Body of pancreas (tissue), 4 donors: ENCODE results near the gene SEC22C. TPM values are rescaled to one million over a fixed set of nuclear protein-coding genes. Genes with fewer than 3 reads are reported as not detected.
"Not testable (repeated sequence)": the region's sequence is repeated elsewhere in the genome, so short reads cannot be mapped to it uniquely, and the experiment has no call there.

ENCODE experiments used
- ATAC-seq: fragments of 150-250 bp; one replicate; pipeline ENCODE4 v1.9.1; 2016
- DNase-seq, 4 donors: peaks; one replicate each; pipeline ENCODE4 v3.0.0-alpha.2; 2019
- H3K27ac ChIP-seq, 4 donors: fragments of 200-600 bp; sonication (generic); 1 replicate in 3 of 4; 2 replicates in 1 of 4; pipeline versions ENCODE4 v1.5.1 to v1.6.1; 2016 to 2019; ENCODE audit warnings: mild to moderate bottlenecking in 1 of 4, mixed read lengths in 1 of 4, moderate library complexity in 1 of 4
- H3K27me3 ChIP-seq, 2 donors: fragments of 200-600 bp; sonication (generic); one replicate each; pipeline ENCODE4 v1.6.0; 2016; ENCODE audit warnings: mild to moderate bottlenecking in 1 of 2
- H3K36me3 ChIP-seq, 2 donors: fragments of 200-600 bp; sonication (generic); replicated peaks in 1 of 2; 2 replicates each; pipeline ENCODE4 v1.5.1; 2016; ENCODE audit warnings: low read depth in 2 of 2; ENCODE audit not compliant: insufficient read depth in 1 of 2
- H3K4me1 ChIP-seq: fragments of 200-600 bp; sonication (generic); one replicate; pipeline ENCODE4 v1.6.0; 2016
- H3K4me3 ChIP-seq, 2 donors: fragments of 200-600 bp; sonication (generic); 1 replicate in 1 of 2; 2 replicates in 1 of 2; pipeline ENCODE4 v1.5.1; 2016 to 2019
- H3K9me3 ChIP-seq, 3 donors: fragments of 200-600 bp; sonication (generic); 1 replicate in 2 of 3; 2 replicates in 1 of 3; pipeline ENCODE4 v1.5.1; 2016
- POLR2A ChIP-seq, 3 donors: fragments of 450-650 bp; IDR thresholded peaks; one replicate each; pipeline ENCODE4 v1.6.1; 2016; ENCODE audit warnings: antibody characterized with exemption in 3 of 3, mild to moderate bottlenecking in 2 of 3
- WGBS, 2 donors: methylation state at CpG; one replicate each; pipeline ENCODE4 v1.1.5; 2017; 5-methylcytosine and 5-hydroxymethylcytosine counted together
- intact Hi-C: fragments of 100-400 bp; cut with DNase I; formaldehyde crosslinking; loops from one replicate; pipeline ENCODE4 v1.15.1; 2023
- total RNA-seq, 2 donors: library from RNA; depleted of rRNA; stranded (reverse); fragments of >200 nt; gene quantifications; one replicate each; pipeline ENCODE4 v1.1.0, GENCODE V29; 2016
- TF ChIP-seq, protein P1 (sequence below), 7 experiments: fragments of 450-650 bp in 4 of 7; fragments of 200-600 bp in 3 of 7; sonication (generic) in 3 of 7; IDR thresholded peaks; one replicate each; pipeline ENCODE4 v1.5.1; 2016 to 2019; ENCODE audit warnings: antibody characterized with exemption in 7 of 7

Gene SEC22C
- total RNA-seq, 2 donors from 2014 or later, result 23.1 to 30.9 TPM

DNA sequence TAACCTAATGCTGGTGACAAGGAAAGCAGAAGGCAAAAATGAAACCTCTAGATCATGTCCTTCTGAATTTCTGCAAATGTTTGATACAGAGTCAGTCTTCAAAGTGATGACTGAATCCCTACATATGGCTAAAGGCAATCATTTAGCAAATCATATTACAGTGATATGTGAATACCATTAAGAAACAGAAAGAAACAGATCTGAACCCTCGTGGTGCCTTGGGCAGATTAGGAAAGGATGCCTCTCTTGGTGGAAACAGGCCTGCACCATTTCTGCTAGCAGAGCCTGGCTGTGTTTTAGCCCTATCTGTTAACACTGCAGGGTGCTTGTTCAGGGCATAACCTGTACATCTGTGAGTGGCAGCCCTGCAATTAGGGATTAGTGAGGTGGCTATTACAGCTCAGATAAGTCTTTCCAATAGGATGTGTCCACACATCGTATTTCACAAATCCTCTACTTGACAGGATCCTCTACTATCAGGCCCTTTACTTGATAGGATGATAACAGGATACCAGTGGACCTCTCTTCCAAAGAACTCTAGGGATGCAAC is 12.1 kb downstream of the SEC22C start:
- Histone ChIP-seq H3K27me3 (no peaks in the 10 kb centered on the region), H3K36me3 (peaks cover 3 to 13% of the 10 kb centered on the region in 2 donors), H3K4me1 (no peaks in the 10 kb centered on the region), H3K9me3 (no peaks in the 10 kb centered on the region), H3K4me3 (no peak overlapping the region), H3K27ac (no peak overlapping the region)
- 58 to 78% methylated on average over 2 of the region's 2 CpGs for WGBS, 2 donors
- intact Hi-C loops, result no loop called here
- no peak for DNase-seq
- TF ChIP-seq POLR2A (IDR thresholded peaks at IDR 0.05), result no peak
- TF ChIP-seq, protein P1, sequence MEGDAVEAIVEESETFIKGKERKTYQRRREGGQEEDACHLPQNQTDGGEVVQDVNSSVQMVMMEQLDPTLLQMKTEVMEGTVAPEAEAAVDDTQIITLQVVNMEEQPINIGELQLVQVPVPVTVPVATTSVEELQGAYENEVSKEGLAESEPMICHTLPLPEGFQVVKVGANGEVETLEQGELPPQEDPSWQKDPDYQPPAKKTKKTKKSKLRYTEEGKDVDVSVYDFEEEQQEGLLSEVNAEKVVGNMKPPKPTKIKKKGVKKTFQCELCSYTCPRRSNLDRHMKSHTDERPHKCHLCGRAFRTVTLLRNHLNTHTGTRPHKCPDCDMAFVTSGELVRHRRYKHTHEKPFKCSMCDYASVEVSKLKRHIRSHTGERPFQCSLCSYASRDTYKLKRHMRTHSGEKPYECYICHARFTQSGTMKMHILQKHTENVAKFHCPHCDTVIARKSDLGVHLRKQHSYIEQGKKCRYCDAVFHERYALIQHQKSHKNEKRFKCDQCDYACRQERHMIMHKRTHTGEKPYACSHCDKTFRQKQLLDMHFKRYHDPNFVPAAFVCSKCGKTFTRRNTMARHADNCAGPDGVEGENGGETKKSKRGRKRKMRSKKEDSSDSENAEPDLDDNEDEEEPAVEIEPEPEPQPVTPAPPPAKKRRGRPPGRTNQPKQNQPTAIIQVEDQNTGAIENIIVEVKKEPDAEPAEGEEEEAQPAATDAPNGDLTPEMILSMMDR (IDR thresholded peaks at IDR 0.05), result no peak
- no peak for ATAC-seq

DNA sequence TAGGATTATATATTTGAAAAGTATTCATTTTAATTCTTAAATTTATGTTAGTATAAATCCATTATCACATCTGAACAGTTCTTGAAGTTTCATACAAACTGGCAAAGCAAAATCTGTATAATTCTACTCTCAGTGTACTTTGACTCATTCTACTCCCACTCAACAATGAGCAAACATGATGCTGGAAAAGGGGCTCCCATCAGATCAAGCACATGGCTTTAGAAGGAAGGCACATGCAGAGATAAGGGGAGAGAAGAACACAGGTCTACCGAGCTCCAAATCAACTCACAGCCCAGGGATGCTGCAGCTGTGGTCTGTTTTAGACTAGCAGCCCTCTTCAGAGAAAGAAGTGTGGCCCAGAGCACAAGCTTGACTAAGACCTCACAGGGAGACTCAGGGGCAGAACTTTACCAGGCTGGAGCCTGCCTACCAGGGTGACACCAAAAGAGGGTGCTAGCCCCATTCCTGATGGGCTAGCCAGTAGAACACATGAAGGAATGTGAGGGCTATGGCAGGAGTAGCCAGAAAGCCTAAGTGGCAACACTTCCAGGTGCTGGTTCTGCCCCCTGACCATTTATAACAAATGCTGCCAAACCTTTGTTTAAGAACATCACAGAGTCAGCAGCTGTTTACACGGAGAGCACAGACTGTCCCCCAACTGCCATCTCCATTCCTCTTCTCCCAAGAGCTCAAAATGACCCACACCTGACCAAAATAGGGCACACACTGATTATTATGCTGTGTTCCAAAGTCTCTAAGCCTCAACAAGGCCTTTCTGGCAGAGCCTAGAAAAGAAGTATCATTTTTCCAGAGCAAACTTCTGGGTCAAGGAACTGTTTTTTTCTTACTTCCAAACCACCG is 19.5 kb downstream of the SEC22C start:
- intact Hi-C loops, result no loop called here
- Histone ChIP-seq H3K27ac (no peak overlapping the region), H3K36me3 (peaks cover 3 to 34% of the 10 kb centered on the region in 2 donors), H3K4me1 (no peaks in the 10 kb centered on the region), H3K9me3 (no peaks in the 10 kb centered on the region), H3K4me3 (no peak overlapping the region), H3K27me3 (no peaks in the 10 kb centered on the region)
- ATAC-seq (no peak), DNase-seq (no peak)
- WGBS, 2 donors, result 51 to 54% methylated on average over 3 of the region's 3 CpGs
- TF ChIP-seq POLR2A (IDR thresholded peaks at IDR 0.05), result no peak
- TF ChIP-seq, protein P1 (IDR thresholded peaks at IDR 0.05), result no peak

DNA sequence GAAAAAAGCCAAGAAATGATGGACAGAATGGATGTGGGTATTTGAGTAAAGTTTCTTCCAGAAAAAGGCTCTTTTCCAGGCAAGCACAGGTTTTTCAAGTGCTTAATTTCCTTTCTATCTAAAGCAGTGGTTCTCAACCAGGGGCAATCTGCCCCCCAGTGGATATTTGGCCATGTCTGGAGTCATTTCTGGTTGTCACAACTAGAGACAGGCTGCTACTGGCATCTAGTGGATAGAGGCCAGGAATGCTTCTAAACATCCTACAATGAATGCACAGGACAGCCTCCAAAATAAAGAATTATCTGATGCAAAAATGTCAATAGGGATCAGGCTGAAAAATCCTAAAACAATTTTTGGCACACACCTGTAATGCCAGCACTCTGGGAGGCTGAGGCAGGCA is 23.9 kb downstream of the SEC22C start:
- DNase-seq, result no peak
- Histone ChIP-seq H3K36me3 (peaks cover 0 to 47% of the 10 kb centered on the region in 2 donors), H3K27me3 (no peaks in the 10 kb centered on the region), H3K27ac (no peak overlapping the region), H3K9me3 (no peaks in the 10 kb centered on the region), H3K4me3 (no peak overlapping the region), H3K4me1 (no peaks in the 10 kb centered on the region)
- TF ChIP-seq, protein P1 (IDR thresholded peaks at IDR 0.05), result no peak
- no peak for TF ChIP-seq POLR2A (IDR thresholded peaks at IDR 0.05)
- intact Hi-C loops, result no loop called here
- no peak for ATAC-seq

DNA sequence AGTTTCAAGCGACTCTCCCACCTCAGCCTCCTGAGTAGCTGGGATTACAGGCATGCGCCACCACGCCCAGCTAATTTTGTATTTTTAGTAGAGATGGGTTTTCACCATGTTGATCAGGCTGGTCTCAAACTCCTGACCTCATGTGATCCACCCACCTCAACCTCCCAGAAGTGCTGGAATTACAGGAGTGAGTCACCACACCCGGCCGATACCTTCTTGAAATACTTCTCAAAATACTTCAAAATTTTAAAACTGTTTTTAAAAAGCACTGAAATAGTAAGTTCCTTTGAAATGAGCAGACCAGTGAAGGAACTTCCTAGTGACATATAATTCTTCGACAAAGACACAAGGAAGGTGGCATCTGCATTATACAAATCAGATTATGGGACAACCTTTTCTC is 24.9 kb downstream of the SEC22C start:
- H3K27me3 ChIP-seq, intact Hi-C loops, DNase-seq, ATAC-seq, H3K4me3 ChIP-seq, H3K4me1 ChIP-seq, H3K27ac ChIP-seq, H3K9me3 ChIP-seq: not testable (repeated sequence)
- peaks cover 0 to 46% of the 10 kb centered on the region in 2 donors for H3K36me3 ChIP-seq
- WGBS, 2 donors, result 95 to 99% methylated on average over 6 of the region's 6 CpGs

DNA sequence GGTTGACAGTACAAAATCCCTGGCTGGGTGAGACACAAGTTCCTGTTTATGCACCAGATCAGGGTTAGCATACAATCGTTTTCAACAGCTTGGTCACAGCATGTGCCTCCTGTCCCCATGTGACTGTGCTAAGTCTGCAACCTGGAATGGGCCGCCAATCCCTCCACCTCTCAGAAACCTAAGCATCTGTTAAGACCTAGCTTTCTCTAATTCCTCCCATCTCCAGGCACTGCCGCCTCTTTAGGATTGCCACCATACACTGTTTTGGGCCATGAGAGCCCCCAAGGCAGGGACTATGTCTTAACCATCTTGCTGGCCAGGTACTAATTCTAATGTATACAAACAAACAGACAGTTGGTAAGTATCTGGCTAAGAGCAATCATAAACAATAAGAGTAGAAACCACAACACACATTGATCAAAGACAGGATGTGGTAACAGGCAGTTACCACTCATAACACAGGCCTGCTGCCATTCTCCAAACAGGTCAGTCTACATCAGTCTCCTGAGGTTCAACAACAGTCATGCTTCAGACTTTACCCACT is 25.6 kb downstream of the SEC22C start:
- no peak for ATAC-seq

More for the DNA sequence above, 25.6 kb downstream of the SEC22C start:
- H3K4me3 ChIP-seq, result no peak overlapping the region
- H3K9me3 ChIP-seq, result no peaks in the 10 kb centered on the region
- intact Hi-C loops, result no loop called here
- 73 to 85% methylated on average over 3 of the region's 3 CpGs for WGBS, 2 donors
- no peaks in the 10 kb centered on the region for H3K4me1 ChIP-seq
- TF ChIP-seq POLR2A (IDR thresholded peaks at IDR 0.05), result no peak
- TF ChIP-seq, protein P1 (IDR thresholded peaks at IDR 0.05), result no peak
- H3K27ac ChIP-seq, result no peak overlapping the region
- no peaks in the 10 kb centered on the region for H3K27me3 ChIP-seq
- peaks cover 0 to 44% of the 10 kb centered on the region in 2 donors for H3K36me3 ChIP-seq
- DNase-seq, result no peak
